Thyroid gland (tissue), 4 donors: Measurements from ENCODE around the gene CGB3. TPM values are rescaled to one million over a fixed set of nuclear protein-coding genes. Genes with fewer than 3 reads are reported as not detected.
"Not testable (repeated sequence)": the region's sequence is repeated elsewhere in the genome, so short reads cannot be mapped to it uniquely, and the experiment has no call there.

ENCODE experiments used
- DNase-seq, 2 donors: peaks; one replicate each; pipeline ENCODE4 v3.0.0-alpha.2; 2019
- H3K27ac ChIP-seq, 3 donors: fragments of 200-600 bp; sonication (generic); 1 replicate in 2 of 3; 2 replicates in 1 of 3; pipeline ENCODE4 v1.5.1; 2016 to 2019; ENCODE audit warnings: mild to moderate bottlenecking in 1 of 3, moderate library complexity in 1 of 3
- H3K27me3 ChIP-seq: fragments of 200-600 bp; sonication (generic); one replicate; pipeline ENCODE4 v1.5.1; 2019
- H3K36me3 ChIP-seq, 2 donors: fragments of 200-600 bp; sonication (generic); one replicate each; pipeline ENCODE4 v1.5.1; 2016 to 2019
- H3K4me1 ChIP-seq, 2 donors: fragments of 200-600 bp; sonication (generic); one replicate each; pipeline ENCODE4 v1.5.1; 2017 to 2019
- H3K4me3 ChIP-seq, 3 donors: fragments of 200-600 bp; sonication (generic); replicated peaks in 1 of 3; 1 replicate in 2 of 3; 2 replicates in 1 of 3; pipeline ENCODE4 v1.5.1; 2016; ENCODE audit warnings: mild to moderate bottlenecking in 1 of 3
- H3K9me3 ChIP-seq: fragments of 200-600 bp; sonication (generic); one replicate; pipeline ENCODE4 v1.5.1; 2017
- CTCF ChIP-seq, 6 experiments: fragments of 200-600 bp in 3 of 6; fragments of 450-650 bp in 3 of 6; sonication (generic) in 3 of 6; IDR thresholded peaks; one replicate each; pipeline ENCODE4 v1.5.1; 2016 to 2019; ENCODE audit warnings: antibody characterized with exemption in 6 of 6, mild to moderate bottlenecking in 2 of 6, inconsistent platforms in 1 of 6, moderate library complexity in 1 of 6
- POLR2A ChIP-seq, 2 donors: fragments of 450-650 bp; IDR thresholded peaks; one replicate each; pipeline ENCODE4 v1.6.1; 2017; ENCODE audit warnings: antibody characterized with exemption in 2 of 2, mild to moderate bottlenecking in 2 of 2, moderate library complexity in 1 of 2
- WGBS, 2 donors: methylation state at CpG; one replicate each; pipeline ENCODE4 v1.1.5; 2017; 5-methylcytosine and 5-hydroxymethylcytosine counted together
- intact Hi-C: fragments of 100-400 bp; cut with DNase I; formaldehyde crosslinking; loops from one replicate; pipeline ENCODE4 v1.15.1; 2023
- total RNA-seq, 4 donors: library from RNA; depleted of rRNA; stranded (reverse); fragments of >200 nt; gene quantifications; one replicate each; pipeline ENCODE4 v1.2.3, GENCODE V29; 2016

The CGB3 gene
- total RNA-seq, 4 donors from 2014 or later: not detected

DNA sequence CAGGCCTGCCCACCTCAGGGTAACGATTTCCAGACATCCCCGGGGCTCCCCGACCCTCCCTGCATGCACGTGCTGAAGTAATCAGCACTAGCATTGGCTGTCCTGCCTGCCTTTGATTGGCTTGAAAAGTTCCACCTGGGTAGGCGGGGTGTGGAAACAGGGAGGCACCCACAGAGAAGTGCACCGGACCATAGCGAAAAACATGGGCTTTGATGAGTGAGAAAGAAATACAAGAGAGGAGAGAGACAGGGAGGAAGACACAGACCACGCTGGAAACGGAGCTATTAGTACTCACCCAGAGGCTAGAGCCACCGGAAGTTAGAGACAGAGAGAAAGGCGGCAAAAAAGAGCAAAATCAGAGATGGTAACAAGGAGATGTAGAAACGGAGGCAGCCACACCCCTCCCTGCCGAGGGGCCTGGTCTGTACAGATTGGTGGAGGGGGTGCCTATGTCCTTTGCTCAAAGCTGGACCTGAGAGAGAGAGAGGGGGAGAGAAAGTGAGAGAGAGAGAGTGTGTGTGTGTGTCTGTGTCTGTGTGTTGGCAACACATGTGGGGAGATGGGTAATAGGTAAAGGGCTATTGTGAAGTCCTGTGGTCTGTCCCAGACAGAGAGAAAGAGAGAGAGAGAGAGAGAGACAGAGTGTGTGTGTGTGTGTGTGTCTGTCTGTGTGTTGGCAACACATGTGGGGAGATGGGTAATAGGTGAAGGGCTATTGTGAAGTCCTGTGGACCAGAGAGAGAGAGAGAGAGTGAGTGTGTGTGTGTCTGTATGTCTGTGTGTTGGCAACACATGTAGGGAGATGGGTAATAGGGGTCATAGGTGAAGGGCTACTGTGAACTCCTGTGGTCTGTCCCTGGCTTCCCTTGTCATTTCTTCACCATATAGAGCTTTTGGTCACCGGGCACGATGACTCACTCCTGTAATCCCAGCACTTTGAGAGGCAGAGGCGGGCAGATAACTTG lies 2.9 kb downstream of the CGB3 start:
- no peaks in the 10 kb centered on the region for H3K36me3 ChIP-seq
- TF ChIP-seq CTCF (IDR thresholded peaks at IDR 0.05) (no peak), POLR2A (IDR thresholded peaks at IDR 0.05) (no peak)
- intact Hi-C loops: no loop called here
- H3K9me3 ChIP-seq: no peaks in the 10 kb centered on the region
- DNase-seq: no peak
- H3K27me3 ChIP-seq: no peaks in the 10 kb centered on the region
- H3K27ac ChIP-seq: no peak overlapping the region
- 28 to 32% methylated on average over 16 of the region's 16 CpGs for WGBS, 2 donors
- no peak overlapping the region for H3K4me3 ChIP-seq
- peaks cover 17 to 24% of the 10 kb centered on the region in 2 donors for H3K4me1 ChIP-seq

GRCh38 chr19:49020342-49020741 lies 3.8 kb downstream of the CGB3 start:
- no peaks in the 10 kb centered on the region for H3K27me3 ChIP-seq
- no peaks in the 10 kb centered on the region for H3K36me3 ChIP-seq
- DNase-seq: peak in 1 of 2 donors; percentile 22
- no peak overlapping the region for H3K4me3 ChIP-seq
- TF ChIP-seq POLR2A (IDR thresholded peaks at IDR 0.05) (no peak), CTCF (IDR thresholded peaks at IDR 0.05) (no peak)
- peaks cover 17 to 24% of the 10 kb centered on the region in 2 donors for H3K4me1 ChIP-seq
- intact Hi-C loops: no loop called here
- 68 to 78% methylated on average over 11 of the region's 11 CpGs for WGBS, 2 donors
- H3K9me3 ChIP-seq: no peaks in the 10 kb centered on the region
- no peak overlapping the region for H3K27ac ChIP-seq

GRCh38 chr19:49019242-49019932 lies 4.7 kb downstream of the CGB3 start:
- DNase-seq: peak; percentile 61 to 82

DNA sequence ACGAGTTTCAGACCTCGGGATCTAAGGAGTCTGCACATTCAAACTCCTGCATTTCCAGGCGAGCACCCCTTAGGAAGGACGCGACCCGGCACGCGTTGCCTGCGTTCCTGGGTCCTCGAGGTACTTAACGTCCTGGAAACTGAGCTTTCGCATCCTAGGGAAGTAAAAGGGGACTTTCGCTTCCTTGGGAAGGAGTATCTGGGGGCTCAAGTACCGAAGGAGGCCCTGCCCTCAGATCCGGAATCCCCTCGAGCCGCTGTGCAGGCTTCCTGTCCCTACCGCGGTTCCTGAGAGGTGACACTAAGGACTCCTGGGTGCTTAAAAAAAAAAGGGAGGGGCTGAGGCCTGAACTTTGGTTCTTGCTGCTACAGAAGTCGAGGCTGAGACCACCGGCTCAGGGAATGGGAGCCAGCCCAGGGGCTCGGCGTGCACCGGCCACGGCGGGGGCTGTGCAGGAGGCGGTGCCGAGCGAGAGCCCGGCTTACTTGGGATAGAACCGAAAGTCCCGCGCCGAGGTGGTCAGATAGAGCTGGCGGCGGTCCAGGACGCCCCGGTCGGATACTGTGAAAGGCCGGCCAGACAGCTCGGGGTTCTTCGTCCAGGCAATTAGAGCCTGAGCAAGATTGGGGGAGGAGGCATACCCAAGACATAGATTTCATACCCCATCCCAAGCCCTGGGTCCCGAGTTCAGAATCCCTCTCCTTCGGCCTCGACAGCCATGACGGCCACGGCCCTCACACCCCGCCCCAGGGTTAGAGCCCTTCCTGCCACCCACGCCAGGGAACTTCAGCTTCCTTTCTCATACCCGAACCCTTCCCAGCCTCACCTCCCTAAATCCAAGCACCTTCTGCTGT lies 5.5 kb downstream of the CGB3 start:
- Histone ChIP-seq H3K4me1 (peaks cover 17 to 24% of the 10 kb centered on the region in 2 donors), H3K4me3 (peak overlapping the region in 1 of 3 donors; percentile 25)
- H3K36me3 ChIP-seq, H3K27me3 ChIP-seq, intact Hi-C loops, H3K9me3 ChIP-seq, H3K27ac ChIP-seq: not testable (repeated sequence)
- DNase-seq: peak in 1 of 2 donors; percentile 17
- 6 to 30% methylated on average over 9 to 35 of the region's 50 CpGs for WGBS, 2 donors

More at GRCh38 chr19:49019242-49019932, 4.7 kb downstream of the CGB3 start:
- no peaks in the 10 kb centered on the region for H3K9me3 ChIP-seq
- intact Hi-C loops: no loop called here
- H3K27me3 ChIP-seq: no peaks in the 10 kb centered on the region
- H3K4me3 ChIP-seq: peak overlapping the region in 1 of 3 donors; percentile 25
- 15 to 17% methylated on average over 13 to 22 of the region's 41 CpGs for WGBS, 2 donors
- peaks cover 0 to 5% of the 10 kb centered on the region in 2 donors for H3K36me3 ChIP-seq
- H3K4me1 ChIP-seq: peaks cover 17 to 24% of the 10 kb centered on the region in 2 donors
- TF ChIP-seq CTCF (IDR thresholded peaks at IDR 0.05) (no peak), POLR2A (IDR thresholded peaks at IDR 0.05) (no peak)
- no peak overlapping the region for H3K27ac ChIP-seq
